Karpas-422 (cell line): Measurements from ENCODE around the gene WBP1. TPM values are rescaled to one million over a fixed set of nuclear protein-coding genes. Genes with fewer than 3 reads are reported as not detected.

Experiments used
- DNase-seq: peaks from one replicate; pipeline ENCODE4 v3.0.0-alpha.2; 2015
- H2AFZ ChIP-seq: fragments of 200-600 bp; sonication (generic); 2 replicates; pipeline ENCODE4 v1.6.1; 2014; ENCODE audit warnings: antibody characterized with exemption, low read length, mixed read lengths
- H3K27ac ChIP-seq: fragments of 200-600 bp; sonication (generic); 2 replicates; pipeline ENCODE4 v1.5.1; 2014; ENCODE audit warnings: mild to moderate bottlenecking, low read length, moderate library complexity
- H3K27me3 ChIP-seq: fragments of 200-600 bp; sonication (generic); 2 replicates; pipeline ENCODE4 v1.6.1; 2014; ENCODE audit warnings: low read length, mixed read lengths
- H3K36me3 ChIP-seq: fragments of 200-600 bp; sonication (generic); 2 replicates; pipeline ENCODE4 v1.6.1; 2014; ENCODE audit warnings: low read length, mixed read lengths; ENCODE audit not compliant: insufficient read depth
- H3K4me1 ChIP-seq: fragments of 200-600 bp; sonication (generic); 2 replicates; pipeline ENCODE4 v1.6.1; 2014; ENCODE audit warnings: mild to moderate bottlenecking, low read length, mixed read lengths
- H3K4me2 ChIP-seq: fragments of 200-600 bp; sonication (generic); 2 replicates; pipeline ENCODE4 v1.6.1; 2014; ENCODE audit warnings: low read length, low read depth, mild to moderate bottlenecking; ENCODE audit not compliant: poor library complexity, severe bottlenecking
- H3K4me3 ChIP-seq: fragments of 200-600 bp; sonication (generic); 2 replicates; pipeline ENCODE4 v1.5.1; 2014; ENCODE audit warnings: mild to moderate bottlenecking, antibody characterized with exemption, low read length, mixed read lengths
- H3K79me2 ChIP-seq: fragments of 200-600 bp; sonication (generic); 2 replicates; pipeline ENCODE4 v1.6.1; 2014; ENCODE audit warnings: mild to moderate bottlenecking, low read length, mixed read lengths
- H3K9ac ChIP-seq: fragments of 200-600 bp; sonication (generic); 2 replicates; pipeline ENCODE4 v1.6.0; 2014; ENCODE audit warnings: low read length
- H3K9me2 ChIP-seq: fragments of 200-600 bp; sonication (generic), shearing (Covaris generic); replicated peaks from 2 replicates; pipeline ENCODE4 v1.6.0; 2014; ENCODE audit warnings: mild to moderate bottlenecking, low read length, moderate library complexity; ENCODE audit not compliant: insufficient read depth
- H3K9me3 ChIP-seq: fragments of 300-700, 200-600 bp; sonication (generic); 2 replicates; pipeline ENCODE4 v1.6.1; 2014; ENCODE audit warnings: low read length, mixed read lengths
- H4K20me1 ChIP-seq: fragments of 200-600 bp; sonication (generic); 2 replicates; pipeline ENCODE4 v1.6.1; 2014; ENCODE audit warnings: mild to moderate bottlenecking, antibody characterized with exemption, low read length, low read depth; ENCODE audit not compliant: insufficient read depth
- total RNA-seq: library from RNA; depleted of rRNA; stranded (reverse); fragments of >200 nt; shearing (Covaris generic); gene quantifications from 2 replicates; pipeline ENCODE4 v1.2.3, GENCODE V29; 2014; ENCODE audit warnings: low replicate concordance

WBP1 gene
- total RNA-seq, 1 experiment from 2014 or later, result 149 TPM

GRCh38 chr2:74488643-74489481 lies 30.6 kb downstream of the WBP1 start:
- Histone ChIP-seq H3K79me2 (peaks cover 20% of the 10 kb centered on the region), H3K9me2 (no peaks in the 10 kb centered on the region), H4K20me1 (no peaks in the 10 kb centered on the region), H3K36me3 (peaks cover 21% of the 10 kb centered on the region; the same call in 1 of the 2 replicates), H3K9me3 (no peaks in the 10 kb centered on the region), H3K4me2 (no peak overlapping the region), H3K27ac (no peak overlapping the region), H2AFZ (no peak overlapping the region), H3K27me3 (no peaks in the 10 kb centered on the region), H3K9ac (no peak overlapping the region), H3K4me3 (no peak overlapping the region), H3K4me1 (peaks cover 4% of the 10 kb centered on the region)
- DNase-seq, result no peak

- Histone ChIP-seq H3K4me3 (no peak overlapping the region), H3K4me1 (no peaks in the 10 kb centered on the region), H3K27me3 (no peaks in the 10 kb centered on the region), H3K27ac (no peak overlapping the region), H3K9ac (no peak overlapping the region), H3K4me2 (no peak overlapping the region), H3K9me3 (no peaks in the 10 kb centered on the region), H3K9me2 (no peaks in the 10 kb centered on the region), H3K36me3 (peaks cover 25% of the 10 kb centered on the region; the same call in 1 of the 2 replicates), H2AFZ (no peak overlapping the region), H3K79me2 (peaks cover 11% of the 10 kb centered on the region; the same call in 1 of the 2 replicates), H4K20me1 (no peaks in the 10 kb centered on the region)
- DNase-seq, result no peak
Measured at GRCh38 chr2:74489906-74490305, 31.7 kb downstream of the WBP1 start.

GRCh38 chr2:74491648-74492544 lies 33.7 kb downstream of the WBP1 start:
- no peaks in the 10 kb centered on the region for H4K20me1 ChIP-seq
- H3K36me3 ChIP-seq, result peaks cover 25% of the 10 kb centered on the region; the same call in 1 of the 2 replicates
- no peak overlapping the region for H3K4me2 ChIP-seq
- H3K4me3 ChIP-seq, result no peak overlapping the region
- no peaks in the 10 kb centered on the region for H3K9me2 ChIP-seq
- no peak overlapping the region for H3K9ac ChIP-seq
- H3K27ac ChIP-seq, result no peak overlapping the region
- peaks cover 4% of the 10 kb centered on the region; the same call in 1 of the 2 replicates for H3K79me2 ChIP-seq
- no peaks in the 10 kb centered on the region for H3K4me1 ChIP-seq
- no peaks in the 10 kb centered on the region for H3K9me3 ChIP-seq
- H3K27me3 ChIP-seq, result no peaks in the 10 kb centered on the region
- H2AFZ ChIP-seq, result no peak overlapping the region
- DNase-seq, result no peak

GRCh38 chr2:74493546-74493945 lies 35.3 kb downstream of the WBP1 start:
- Histone ChIP-seq H3K9me3 (no peaks in the 10 kb centered on the region), H3K4me2 (no peak overlapping the region), H3K79me2 (no peaks in the 10 kb centered on the region), H2AFZ (no peak overlapping the region), H4K20me1 (no peaks in the 10 kb centered on the region), H3K27ac (no peak overlapping the region), H3K27me3 (no peaks in the 10 kb centered on the region), H3K4me1 (no peaks in the 10 kb centered on the region), H3K36me3 (peaks cover 22% of the 10 kb centered on the region; the same call in 1 of the 2 replicates), H3K9me2 (no peaks in the 10 kb centered on the region), H3K9ac (no peak overlapping the region), H3K4me3 (no peak overlapping the region)
- no peak for DNase-seq

- Histone ChIP-seq H3K9me2 (no peaks in the 10 kb centered on the region), H2AFZ (no peak overlapping the region), H3K9me3 (no peaks in the 10 kb centered on the region), H3K36me3 (peaks cover 22% of the 10 kb centered on the region; the same call in 1 of the 2 replicates), H3K27me3 (no peaks in the 10 kb centered on the region), H4K20me1 (no peaks in the 10 kb centered on the region), H3K4me2 (no peak overlapping the region), H3K4me3 (no peak overlapping the region), H3K79me2 (no peaks in the 10 kb centered on the region), H3K27ac (no peak overlapping the region), H3K9ac (no peak overlapping the region), H3K4me1 (no peaks in the 10 kb centered on the region)
- no peak for DNase-seq
Measured at GRCh38 chr2:74495440-74495839, 37.2 kb downstream of the WBP1 start.

GRCh38 chr2:74496997-74497776 lies 38.9 kb downstream of the WBP1 start:
- H3K27ac ChIP-seq, result no peak overlapping the region
- H3K9me2 ChIP-seq, result no peaks in the 10 kb centered on the region
- H3K4me3 ChIP-seq, result no peak overlapping the region
- H3K9ac ChIP-seq, result no peak overlapping the region
- H3K36me3 ChIP-seq, result peaks cover 12% of the 10 kb centered on the region; the same call in 1 of the 2 replicates
- no peaks in the 10 kb centered on the region for H3K27me3 ChIP-seq
- peaks cover 12% of the 10 kb centered on the region for H3K4me1 ChIP-seq
- H2AFZ ChIP-seq, result no peak overlapping the region
- no peak for DNase-seq
- peaks cover 5% of the 10 kb centered on the region for H3K79me2 ChIP-seq
- H3K9me3 ChIP-seq, result no peaks in the 10 kb centered on the region
- no peak overlapping the region for H3K4me2 ChIP-seq
- no peaks in the 10 kb centered on the region for H4K20me1 ChIP-seq

GRCh38 chr2:74497777-74498499 lies 39.7 kb downstream of the WBP1 start:
- no peak overlapping the region for H3K4me2 ChIP-seq
- no peak overlapping the region for H3K27ac ChIP-seq
- H3K9me3 ChIP-seq, result no peaks in the 10 kb centered on the region
- peaks cover 19% of the 10 kb centered on the region for H3K4me1 ChIP-seq
- peaks cover 11% of the 10 kb centered on the region; the same call in 1 of the 2 replicates for H3K36me3 ChIP-seq
- no peak overlapping the region for H3K4me3 ChIP-seq
- no peaks in the 10 kb centered on the region for H3K27me3 ChIP-seq
- H4K20me1 ChIP-seq, result no peaks in the 10 kb centered on the region
- DNase-seq, result no peak
- H3K9me2 ChIP-seq, result no peaks in the 10 kb centered on the region
- H3K79me2 ChIP-seq, result peaks cover 11% of the 10 kb centered on the region
- no peak overlapping the region for H2AFZ ChIP-seq
- no peak overlapping the region for H3K9ac ChIP-seq
